ENCODE measurements around the gene BMPR1B. TPM values are rescaled to one million over a fixed set of nuclear protein-coding genes. Genes with fewer than 3 reads are reported as not detected.

The BMPR1B gene
- polyA plus RNA-seq, 2 of the 4 experiments (the other 2 are of a cell fraction), result 6.4 to 21.2 TPM

DNA sequence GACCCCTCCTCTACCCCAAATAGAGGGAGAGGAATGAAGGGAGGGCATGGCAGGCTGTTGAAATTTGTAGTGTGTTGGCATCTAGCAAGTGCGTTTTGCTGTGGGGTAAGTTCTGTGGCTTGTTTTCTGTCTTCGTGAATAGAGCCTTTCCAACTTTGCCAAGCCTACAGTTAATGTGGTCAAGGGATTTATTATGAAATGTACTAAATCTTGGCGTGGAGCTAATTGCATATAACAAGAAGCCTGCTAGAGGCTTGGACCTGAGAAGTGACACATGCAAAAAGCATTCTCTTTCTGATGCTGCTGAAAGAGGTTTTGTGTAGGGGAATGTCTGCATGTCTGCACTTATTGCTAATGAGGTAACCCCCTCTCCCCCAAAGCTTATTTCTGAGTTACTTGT lies 132.2 kb downstream of the BMPR1B start:
- CTCF ChIA-PET, result interaction anchor here (0.6 kb wide), 1 partner anchor 10 kb away, joined by 3 read pairs; no protein-coding TSS in a partner anchor
- TF ChIP-seq, protein P1, sequence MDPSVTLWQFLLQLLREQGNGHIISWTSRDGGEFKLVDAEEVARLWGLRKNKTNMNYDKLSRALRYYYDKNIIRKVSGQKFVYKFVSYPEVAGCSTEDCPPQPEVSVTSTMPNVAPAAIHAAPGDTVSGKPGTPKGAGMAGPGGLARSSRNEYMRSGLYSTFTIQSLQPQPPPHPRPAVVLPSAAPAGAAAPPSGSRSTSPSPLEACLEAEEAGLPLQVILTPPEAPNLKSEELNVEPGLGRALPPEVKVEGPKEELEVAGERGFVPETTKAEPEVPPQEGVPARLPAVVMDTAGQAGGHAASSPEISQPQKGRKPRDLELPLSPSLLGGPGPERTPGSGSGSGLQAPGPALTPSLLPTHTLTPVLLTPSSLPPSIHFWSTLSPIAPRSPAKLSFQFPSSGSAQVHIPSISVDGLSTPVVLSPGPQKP (IDR thresholded peaks at IDR 0.05; ENCODE audit: low read depth, low read length), result no peak
- TF ChIP-seq MAFK (IDR thresholded peaks at IDR 0.05; ENCODE audit: partially characterized antibody) (no peak), HOXB13 (CRISPR knock-in tag; IDR thresholded peaks at IDR 0.05; ENCODE audit: low read depth) (no peak), EP300 (IDR thresholded peaks at IDR 0.05) (no peak), HEYL (CRISPR knock-in tag; IDR thresholded peaks at IDR 0.05) (no peak), EHF (CRISPR knock-in tag; IDR thresholded peaks at IDR 0.05) (no peak), HDAC2 (IDR thresholded peaks at IDR 0.05) (no peak)
- TF ChIP-seq, protein P2, sequence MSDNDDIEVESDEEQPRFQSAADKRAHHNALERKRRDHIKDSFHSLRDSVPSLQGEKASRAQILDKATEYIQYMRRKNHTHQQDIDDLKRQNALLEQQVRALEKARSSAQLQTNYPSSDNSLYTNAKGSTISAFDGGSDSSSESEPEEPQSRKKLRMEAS (IDR thresholded peaks at IDR 0.05), result no peak
- TF ChIP-seq, protein P3, sequence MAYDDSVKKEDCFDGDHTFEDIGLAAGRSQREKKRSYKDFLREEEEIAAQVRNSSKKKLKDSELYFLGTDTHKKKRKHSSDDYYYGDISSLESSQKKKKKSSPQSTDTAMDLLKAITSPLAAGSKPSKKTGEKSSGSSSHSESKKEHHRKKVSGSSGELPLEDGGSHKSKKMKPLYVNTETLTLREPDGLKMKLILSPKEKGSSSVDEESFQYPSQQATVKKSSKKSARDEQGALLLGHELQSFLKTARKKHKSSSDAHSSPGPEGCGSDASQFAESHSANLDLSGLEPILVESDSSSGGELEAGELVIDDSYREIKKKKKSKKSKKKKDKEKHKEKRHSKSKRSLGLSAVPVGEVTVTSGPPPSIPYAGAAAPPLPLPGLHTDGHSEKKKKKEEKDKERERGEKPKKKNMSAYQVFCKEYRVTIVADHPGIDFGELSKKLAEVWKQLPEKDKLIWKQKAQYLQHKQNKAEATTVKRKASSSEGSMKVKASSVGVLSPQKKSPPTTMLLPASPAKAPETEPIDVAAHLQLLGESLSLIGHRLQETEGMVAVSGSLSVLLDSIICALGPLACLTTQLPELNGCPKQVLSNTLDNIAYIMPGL (CRISPR knock-in tag; IDR thresholded peaks at IDR 0.05; ENCODE audit: borderline replicate concordance), result no peak
- DNase-seq (ENCODE audit: low read depth in 1 of 2, low spot score in 1 of 2) (no peak), ATAC-seq (no peak), FAIRE-seq (no peak)
- WGBS (ENCODE audit: missing lambda C conversion rate), result 88% methylated on average over 3 of the region's 3 CpGs
- Histone ChIP-seq H3K9me3 (peaks cover 6% of the 10 kb centered on the region; the same call in 1 of the 3 replicates), H3K4me3 (no peak overlapping the region), H3K4me2 (no peak overlapping the region), H3K27ac (no peak overlapping the region), H3K4me1 (peaks cover 24% of the 10 kb centered on the region)
- POLR2A ChIA-PET, result interaction anchor here (1.3 kb wide), 1 partner anchor 132 kb away, joined by 3 read pairs; the partner anchor contains the start of gene BMPR1B

DNA sequence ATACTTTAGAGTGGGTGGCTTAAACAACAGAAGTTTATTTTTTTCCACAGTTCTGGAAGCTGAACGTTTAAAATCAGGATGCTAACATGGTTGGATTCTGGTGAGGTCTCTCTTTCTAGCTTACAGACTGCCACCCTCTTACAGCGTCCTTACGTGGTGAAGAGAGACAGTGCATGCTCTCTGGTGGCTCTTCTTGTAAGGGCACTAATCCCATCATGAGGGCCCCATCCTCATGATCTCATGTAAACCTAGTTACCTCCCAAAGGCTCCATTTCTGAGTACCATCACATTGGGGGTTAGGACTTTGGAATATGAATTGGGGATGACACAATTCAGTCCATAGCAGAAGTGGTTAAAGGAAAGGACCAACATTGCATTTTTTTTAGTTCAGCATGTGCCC lies 132.8 kb downstream of the BMPR1B start:
- DNase-seq (ENCODE audit: low read depth in 1 of 2, low spot score in 1 of 2) (no peak), FAIRE-seq (no peak), ATAC-seq (no peak)
- no peak overlapping the region for H3K4me2 ChIP-seq
- H3K27ac ChIP-seq, result no peak overlapping the region
- H3K9me3 ChIP-seq, result peaks cover 6% of the 10 kb centered on the region; the same call in 1 of the 3 replicates
- H3K4me1 ChIP-seq, result peaks cover 24% of the 10 kb centered on the region
- 83% methylated on average over 3 of the region's 3 CpGs for WGBS (ENCODE audit: missing lambda C conversion rate)
- no peak for TF ChIP-seq HOXB5 (CRISPR knock-in tag; IDR thresholded peaks at IDR 0.05)
- no peak for TF ChIP-seq HOXB13 (CRISPR knock-in tag; IDR thresholded peaks at IDR 0.05; ENCODE audit: low read depth)
- TF ChIP-seq ZFP36 (IDR thresholded peaks at IDR 0.05; ENCODE audit: borderline replicate concordance, partially characterized antibody), result no peak
- TF ChIP-seq RARB (CRISPR knock-in tag; IDR thresholded peaks at IDR 0.05), result no peak
- TF ChIP-seq GATA3 (IDR thresholded peaks at IDR 0.05; ENCODE audit: borderline replicate concordance), result no peak
- no peak for TF ChIP-seq BHLHE40 (IDR thresholded peaks at IDR 0.05; ENCODE audit: low read depth, low read length)
- no peak for TF ChIP-seq NR3C1 (IDR thresholded peaks at IDR 0.05)
- TF ChIP-seq KDM5A (IDR thresholded peaks at IDR 0.05), result no peak
- no peak for TF ChIP-seq CBX8 (IDR thresholded peaks at IDR 0.05)
- TF ChIP-seq SMC3 (IDR thresholded peaks at IDR 0.05), result no peak
- no peak for TF ChIP-seq POLR2AphosphoS2 (conservative IDR thresholded peaks at IDR 0.05; ENCODE audit: low read length)
- TF ChIP-seq TFCP2L1 (CRISPR knock-in tag; IDR thresholded peaks at IDR 0.05), result no peak
- TF ChIP-seq ZSCAN20 (CRISPR knock-in tag; IDR thresholded peaks at IDR 0.05), result no peak
- no peak for TF ChIP-seq EHMT2 (IDR thresholded peaks at IDR 0.05; ENCODE audit: low read depth)
- no peak for TF ChIP-seq BCL3 (IDR thresholded peaks at IDR 0.05)
- TF ChIP-seq HES2 (IDR thresholded peaks at IDR 0.05), result no peak
- TF ChIP-seq SREBF2 (IDR thresholded peaks at IDR 0.05), result no peak
- no peak for TF ChIP-seq RCOR1 (IDR thresholded peaks at IDR 0.05; ENCODE audit: low read depth, low read length)
- ChIA-PET CTCF (no interaction called here), POLR2A (interaction anchor here (1.3 kb wide), 1 partner anchor 133 kb away, joined by 3 read pairs; the partner anchor contains the start of gene BMPR1B)
- no peak overlapping the region for H3K4me3 ChIP-seq
